SIG-M5 treated with dmso at 0.1 percent for 504 hours (cell line): ENCODE results near the gene GMEB2.
"Not testable (repeated sequence)": the region's sequence is repeated elsewhere in the genome, so short reads cannot be mapped to it uniquely, and the experiment has no call there.

Source experiments
- DNase-seq: peaks from one replicate; lab custom pipeline; 2025; ENCODE audit not compliant: unreplicated experiment; lab: John Stamatoyannopoulos, UW

The GMEB2 gene

DNA sequence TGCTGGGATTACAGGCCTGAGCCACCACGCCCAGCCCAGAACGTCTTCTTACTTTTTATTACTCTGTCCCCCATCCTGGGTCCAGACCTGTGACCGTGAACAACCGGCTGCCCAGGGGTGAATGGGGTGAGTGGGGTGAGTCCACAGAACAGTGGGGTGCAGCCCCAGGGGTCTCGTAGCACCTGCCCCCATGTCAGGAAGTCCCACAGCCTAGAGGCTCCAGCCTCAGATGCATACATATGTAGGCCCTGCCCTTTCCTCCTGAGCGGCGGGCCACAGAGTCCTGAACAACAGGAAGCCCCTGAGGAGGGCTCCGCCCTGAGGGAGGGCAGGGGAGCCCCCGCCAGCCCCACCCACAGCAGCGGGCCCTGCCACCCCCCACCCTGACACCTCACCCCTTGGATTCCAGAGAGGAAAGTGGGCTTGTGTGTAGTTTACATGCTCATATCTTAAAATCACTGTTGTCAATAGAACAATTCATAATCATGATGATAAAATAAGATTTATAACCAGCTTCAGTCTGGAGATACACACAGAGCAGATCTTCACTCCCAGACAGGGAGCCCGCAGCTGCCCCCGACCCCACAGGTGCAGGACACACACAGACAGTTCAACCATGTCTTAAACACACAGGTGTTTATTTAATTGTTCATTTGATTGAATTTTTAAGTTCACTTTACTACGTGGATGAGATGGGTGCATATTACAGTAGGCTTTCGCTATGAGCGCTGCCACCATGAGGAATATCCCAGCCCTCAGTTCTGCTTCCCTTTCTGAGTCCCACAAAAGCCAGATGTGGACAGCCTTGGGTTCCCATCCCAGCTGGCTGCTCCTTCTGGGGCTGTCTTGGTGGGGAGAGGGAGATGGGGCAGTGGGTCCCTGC lies 12.4 kb upstream of the GMEB2 start:
- no peak for DNase-seq

DNA sequence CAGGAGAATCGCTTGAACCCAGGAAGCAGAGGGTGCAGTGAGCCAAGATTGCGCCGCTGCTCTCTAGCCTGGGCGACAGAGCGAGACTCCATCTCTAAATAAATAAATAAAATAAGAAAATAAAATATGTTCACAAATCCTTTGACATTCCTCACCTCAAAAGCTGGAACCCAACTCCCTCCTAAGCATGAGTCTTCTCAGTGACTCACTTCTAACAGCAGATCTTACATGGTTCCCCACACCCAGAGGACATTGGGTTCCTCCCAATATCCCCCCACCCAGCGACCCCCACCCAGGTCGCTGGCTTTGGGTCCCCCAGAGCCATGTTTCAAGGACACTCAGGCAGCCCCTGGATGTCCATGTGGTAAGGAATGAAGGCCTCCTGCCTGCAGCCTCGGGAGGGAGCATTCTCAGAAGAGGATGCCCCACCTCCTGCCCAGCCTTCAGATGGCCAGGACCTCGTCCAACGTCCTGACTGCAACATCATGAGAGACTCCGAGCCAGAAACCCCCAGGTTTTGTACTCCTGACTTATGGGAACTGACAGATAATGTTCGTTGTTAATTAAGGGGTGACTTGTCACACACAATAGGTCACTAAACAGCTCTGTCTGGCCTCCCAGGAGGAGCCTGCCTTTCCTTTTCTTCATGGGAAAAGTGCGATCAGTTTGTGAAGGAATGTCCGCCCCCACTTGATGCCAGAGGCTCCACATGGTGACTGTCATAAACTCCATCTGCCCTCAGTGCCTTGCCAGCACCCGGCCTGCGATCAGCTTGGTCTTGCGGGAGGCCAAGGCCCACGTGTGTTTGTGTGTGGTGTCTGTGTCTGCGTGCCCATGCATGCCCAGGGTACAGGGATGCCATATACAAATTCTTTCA lies 10.1 kb upstream of the GMEB2 start:
- DNase-seq: no peak

DNA sequence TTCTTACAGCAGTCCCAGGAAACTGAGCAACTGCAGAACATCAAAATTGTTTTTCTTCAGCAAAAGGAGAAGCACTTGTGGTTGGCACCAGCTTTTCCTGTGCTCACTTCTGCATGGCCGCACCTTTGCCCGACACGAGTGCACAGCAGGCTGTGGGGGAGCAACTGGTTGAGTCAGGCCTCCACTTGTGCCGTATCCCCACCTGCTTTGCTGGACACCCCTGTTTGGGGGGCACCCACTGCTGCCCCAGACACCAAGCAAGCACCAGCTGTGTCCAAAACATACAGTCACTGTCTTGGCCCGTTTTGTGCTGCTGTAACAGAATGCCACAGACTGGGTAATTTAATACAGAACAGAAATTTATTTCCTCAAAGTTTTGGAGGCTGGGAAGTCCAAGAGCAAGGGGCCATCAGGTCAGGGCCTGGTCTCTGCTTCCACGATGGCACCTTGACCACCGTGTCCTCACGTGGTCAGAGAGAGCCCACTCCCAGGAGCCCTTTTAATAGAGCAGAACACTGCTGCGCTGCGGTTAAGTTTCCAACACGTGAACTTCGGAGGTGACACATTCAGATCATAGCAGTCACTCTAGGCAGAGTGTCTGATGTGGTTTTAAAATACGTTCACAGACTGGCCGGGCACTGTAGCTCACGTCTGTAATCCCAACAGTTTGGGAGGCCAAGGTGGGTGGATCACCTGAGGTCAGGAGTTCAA lies 8.7 kb upstream of the GMEB2 start:
- peak; percentile 32 for DNase-seq

DNA sequence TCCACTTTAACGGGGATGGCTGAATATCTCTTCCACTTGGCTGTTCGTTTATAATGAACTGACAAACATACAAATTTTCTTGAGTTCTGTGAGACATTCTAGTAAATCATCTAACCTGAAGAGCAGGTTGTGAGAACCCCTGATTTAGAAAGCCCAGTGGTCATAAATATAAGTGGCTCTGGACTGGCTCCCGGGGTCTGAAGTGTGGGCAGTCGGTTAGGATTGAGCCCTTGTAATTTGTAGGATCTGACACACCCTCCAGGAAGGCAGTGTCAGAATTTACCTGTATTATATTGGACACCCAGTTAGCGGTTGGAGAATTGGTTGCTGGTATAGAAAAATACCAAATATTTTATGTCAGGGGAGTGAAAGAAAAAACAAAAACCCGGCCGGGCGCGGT lies 6.8 kb upstream of the GMEB2 start:
- no peak for DNase-seq

DNA sequence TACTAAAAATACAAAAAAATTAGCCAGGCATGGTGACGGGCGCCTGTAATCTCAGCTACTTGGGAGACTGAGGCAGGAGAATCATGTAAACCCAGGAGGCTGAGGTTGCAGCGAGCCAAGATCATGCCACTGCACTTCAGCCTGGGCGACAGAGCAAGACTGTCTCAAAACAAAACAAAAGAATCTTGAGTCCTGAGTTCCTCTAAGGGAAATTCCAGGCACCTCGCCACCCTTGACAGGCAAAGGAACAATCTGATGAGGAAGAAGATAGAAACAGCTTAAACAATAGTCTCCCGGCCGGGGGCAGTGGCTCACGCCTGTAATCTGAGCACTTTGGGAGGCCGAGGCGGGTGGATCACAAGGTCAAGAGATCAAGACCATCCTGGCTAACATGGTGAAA lies 4.5 kb upstream of the GMEB2 start:
- not testable (repeated sequence) for DNase-seq

DNA sequence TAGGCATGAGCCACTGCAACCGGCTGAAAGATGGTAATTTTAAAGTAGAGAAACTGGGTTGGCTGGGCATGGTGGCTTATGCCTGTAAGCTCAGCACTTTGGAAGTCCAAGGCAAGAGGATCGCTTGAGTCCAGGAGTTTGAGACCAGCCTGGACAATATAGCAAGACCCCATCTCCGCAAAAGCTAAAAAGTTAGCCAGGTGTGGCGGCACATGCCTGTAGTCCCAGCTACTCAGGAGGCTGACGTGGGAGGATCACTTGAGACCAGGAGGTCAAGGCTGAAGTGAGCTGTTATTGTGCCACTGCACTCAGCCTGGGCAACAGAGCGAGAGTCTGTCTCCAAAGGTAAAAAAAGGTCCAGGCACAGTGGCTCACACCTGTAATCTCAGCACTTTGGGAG lies 4.1 kb upstream of the GMEB2 start:
- not testable (repeated sequence) for DNase-seq

DNA sequence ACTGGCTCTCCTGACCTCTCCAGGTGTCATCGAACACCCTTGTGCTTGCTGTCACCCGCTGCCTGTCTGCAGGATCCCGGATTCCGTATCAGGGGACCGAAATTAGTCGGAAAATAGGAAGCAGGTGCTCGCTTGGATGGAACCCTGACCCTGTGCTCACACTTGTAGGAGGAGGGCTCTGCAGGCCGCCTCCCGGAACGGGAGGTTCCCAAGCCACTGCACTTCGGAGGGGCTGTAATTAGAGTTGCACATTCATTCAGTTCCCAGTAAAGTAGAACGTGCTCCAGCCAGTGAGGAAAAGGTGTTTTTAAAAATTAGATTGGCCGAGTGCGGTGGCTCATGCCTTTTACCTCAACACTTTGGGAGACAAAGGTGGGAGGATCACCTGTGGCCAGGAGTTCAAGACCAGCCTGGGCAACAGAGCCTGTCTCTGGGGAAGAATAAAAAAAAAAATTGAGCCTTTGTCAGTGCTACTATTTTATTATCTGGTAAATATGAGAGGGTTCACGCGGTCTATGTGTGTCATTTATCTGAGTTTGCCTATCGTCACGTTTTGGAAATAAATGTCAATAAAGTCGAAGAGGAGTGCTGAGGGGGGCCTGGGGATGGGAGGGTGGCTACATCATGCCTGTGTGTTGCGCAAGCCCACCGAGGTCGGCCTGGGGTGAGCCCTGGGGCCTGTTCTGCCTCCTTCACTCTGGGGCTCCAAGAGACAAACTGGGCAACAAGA lies 1.5 kb upstream of the GMEB2 start:
- DNase-seq: peak; percentile 91

DNA sequence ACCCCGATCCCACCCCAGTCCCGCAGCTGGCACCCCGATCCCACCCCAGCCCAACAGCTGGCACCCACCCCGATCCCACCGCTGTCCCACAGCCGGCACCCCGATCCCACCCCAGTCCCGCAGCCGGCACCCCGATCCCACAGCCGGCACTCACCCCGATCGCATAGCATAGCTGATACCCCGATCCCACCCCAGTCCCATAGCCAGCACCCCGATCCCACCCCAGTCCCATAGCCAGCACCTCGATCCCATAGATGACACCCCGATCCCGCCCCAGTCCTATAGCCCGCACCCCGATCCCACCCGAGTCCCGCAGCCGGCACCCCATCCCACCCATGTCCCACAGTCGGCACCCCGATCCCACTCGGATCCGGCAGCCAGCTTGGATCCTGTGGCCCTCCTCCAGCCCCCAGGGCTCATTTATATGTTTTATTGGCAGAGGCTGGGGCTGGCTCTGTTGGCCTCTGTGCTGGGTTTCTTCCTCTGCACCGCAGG lies 897 bp upstream of the GMEB2 start:
- no peak for DNase-seq

DNA sequence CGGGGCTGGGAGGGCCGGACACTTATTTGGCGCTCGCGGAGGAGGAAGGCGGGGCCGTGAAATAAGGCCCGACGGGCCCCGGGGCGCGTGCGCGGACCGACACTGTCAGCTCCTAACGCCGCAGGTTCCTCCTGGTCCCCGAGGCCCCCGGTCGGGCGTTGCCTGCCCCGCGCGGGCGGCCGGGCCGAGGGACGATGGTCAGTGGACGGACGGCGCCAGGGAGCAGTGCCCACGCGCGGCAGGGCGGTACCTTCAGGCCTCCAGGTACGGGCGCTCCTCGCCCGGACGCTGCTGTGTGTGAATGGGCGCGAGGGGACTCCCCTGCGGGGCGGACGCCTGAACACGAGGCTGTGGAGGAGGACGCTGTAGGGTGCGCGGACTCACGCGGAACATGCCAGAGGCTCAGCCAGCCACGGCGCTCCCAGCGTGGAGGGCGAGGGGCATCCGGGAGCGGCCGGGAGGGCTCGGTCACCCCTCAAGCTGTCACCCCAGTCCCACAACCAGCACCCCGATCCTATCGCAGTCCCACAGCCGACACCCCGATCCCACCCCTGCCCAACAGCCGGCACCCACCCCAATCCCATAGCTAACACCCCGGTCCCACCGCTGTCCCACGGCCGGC lies 339 bp upstream of the GMEB2 start:
- peak; percentile 94 for DNase-seq

DNA sequence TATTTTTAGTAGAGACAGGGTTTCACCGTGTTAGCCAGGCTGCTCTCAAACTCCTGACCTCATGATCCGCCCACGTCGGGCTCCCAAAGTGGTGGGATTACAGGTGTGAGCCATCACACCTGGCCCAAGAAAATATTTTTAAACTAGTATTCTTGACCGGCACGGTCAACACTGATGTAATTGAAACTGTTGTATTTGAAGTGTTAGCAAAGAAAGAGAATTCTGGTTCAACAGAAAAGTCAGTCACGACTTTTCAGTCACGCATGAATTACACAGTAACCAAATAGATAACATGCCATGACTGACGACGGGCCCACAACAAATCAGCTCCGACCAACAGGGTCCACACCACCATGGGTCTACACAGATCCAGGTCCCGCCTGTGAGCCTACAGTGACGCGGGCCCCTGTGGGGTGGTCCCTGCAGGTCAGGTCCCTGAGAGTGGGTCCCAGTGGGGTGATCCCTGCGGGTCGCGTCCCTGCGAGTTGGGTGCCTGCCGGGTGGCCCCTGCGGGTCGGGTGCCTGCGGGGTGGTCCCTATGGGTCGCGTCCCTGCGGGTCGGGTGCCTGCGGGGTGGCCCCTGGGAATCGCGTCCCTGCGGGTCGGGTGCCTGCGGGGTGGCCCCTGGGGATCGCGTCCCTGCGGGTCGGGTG lies 1.0 kb downstream of the GMEB2 start:
- DNase-seq: no peak

DNA sequence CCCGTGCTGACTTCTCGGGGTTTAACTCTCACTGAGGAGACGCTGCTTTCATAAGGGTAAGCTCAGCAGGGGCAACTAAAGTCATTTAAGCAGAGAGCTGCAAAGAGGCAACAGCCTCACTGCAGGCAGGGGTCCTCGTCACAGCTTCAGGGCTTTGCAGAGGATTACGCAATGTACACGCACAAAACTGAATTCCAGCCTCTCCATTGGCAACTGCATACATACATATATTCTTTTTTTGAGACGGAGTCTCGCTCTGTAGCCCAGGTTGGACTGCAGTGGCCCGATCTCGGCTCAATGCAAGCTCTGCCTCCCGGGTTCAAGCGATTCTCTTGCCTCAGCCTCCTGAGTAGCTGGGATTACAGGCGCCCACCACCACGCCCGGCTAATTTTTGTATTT lies 2.4 kb downstream of the GMEB2 start:
- DNase-seq: peak; percentile 76

DNA sequence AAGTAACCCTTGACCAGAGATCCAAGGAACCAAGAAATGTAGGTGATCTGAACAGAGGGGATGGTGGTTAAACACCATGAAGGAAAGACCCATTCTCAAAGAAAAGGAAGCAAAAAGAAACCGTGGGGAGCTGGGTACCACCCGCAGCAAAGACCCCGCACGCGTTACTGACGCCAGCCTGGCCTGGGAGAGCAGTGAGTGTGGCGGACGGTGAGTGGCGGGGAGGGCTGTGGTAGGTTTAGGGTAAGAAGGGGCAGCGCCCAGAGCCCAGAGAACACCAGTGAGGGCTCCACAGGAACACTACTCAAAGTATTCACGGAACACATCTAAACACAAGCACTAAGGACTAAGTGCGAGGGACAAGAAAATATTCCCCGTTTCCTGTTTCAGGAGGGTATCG lies 4.2 kb downstream of the GMEB2 start:
- DNase-seq: no peak

DNA sequence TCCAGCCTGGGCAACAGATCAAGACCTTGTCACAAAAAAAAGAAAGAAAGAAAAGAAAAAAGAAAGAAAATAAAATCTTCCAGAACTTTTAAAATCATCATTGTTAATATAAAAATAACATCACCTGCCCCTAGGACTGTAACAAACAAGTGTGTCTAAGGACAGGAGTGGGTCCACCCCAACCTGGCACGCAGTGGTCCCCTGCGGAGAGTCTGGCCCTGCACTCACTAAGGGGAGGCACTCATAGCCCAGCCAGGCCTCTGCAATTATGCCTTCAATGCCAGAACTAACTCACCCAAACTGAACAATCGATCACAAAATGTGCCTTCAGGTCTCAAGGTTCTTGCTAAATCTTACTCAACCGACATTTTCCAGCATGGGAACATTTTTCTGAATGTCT lies 4.8 kb downstream of the GMEB2 start:
- no peak for DNase-seq

DNA sequence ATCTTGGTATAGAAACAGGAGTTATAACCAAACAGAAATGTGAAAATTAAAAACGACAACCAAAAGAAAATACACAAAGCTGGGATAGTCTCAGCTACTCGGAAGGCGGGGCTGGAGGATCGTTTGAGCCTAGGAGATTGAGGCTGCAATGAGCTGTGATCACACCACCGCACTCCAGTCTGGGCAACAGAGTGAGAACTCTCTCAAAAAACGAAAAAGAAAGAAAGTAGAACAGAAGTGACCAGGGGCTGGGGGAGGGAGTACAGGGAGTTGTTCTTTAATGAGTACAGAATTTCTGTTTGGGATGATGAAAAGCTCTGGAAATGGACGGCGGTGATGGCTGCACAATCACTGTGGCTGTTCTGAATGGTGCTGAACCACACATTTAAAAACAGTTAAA lies 5.9 kb downstream of the GMEB2 start:
- no peak for DNase-seq

DNA sequence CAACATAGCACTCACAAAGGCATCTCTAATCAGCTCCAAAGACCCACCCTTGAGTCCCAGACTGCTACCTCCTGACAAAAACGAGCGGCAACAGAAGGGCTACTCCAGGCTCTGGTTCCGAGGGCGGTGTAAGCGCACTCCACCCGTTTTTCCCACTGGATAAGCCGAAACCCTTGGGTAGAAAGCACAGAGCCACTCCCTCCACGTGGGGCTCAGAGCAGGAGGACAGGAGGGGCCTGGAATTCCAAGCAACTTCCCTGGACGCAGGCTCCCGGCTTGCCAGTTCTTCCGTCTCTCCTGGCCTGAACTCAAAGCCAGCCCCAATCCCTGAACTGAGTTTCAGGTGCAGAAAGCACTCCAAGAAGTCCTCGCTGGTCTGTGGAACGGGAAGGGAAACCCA lies 7.4 kb downstream of the GMEB2 start:
- no peak for DNase-seq

DNA sequence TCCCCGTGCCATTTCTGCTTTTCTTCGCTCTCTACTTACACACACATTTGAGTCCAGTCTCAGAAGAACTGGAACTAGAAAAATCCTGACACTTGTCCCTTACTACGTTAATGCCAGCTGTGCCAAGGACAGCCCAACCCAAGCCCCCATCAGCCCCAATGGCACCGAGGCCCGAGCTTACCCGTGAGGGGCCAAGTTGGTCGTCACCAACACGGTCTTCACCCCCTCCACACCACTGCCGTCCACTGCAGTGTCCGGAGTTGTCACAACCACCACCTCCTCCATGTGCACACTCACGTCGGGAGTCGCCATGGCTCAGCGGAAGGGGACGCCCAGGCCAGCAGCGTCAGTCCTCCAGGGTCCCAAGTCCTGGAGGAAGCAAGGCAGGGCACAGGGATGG lies 7.8 kb downstream of the GMEB2 start:
- no peak for DNase-seq

DNA sequence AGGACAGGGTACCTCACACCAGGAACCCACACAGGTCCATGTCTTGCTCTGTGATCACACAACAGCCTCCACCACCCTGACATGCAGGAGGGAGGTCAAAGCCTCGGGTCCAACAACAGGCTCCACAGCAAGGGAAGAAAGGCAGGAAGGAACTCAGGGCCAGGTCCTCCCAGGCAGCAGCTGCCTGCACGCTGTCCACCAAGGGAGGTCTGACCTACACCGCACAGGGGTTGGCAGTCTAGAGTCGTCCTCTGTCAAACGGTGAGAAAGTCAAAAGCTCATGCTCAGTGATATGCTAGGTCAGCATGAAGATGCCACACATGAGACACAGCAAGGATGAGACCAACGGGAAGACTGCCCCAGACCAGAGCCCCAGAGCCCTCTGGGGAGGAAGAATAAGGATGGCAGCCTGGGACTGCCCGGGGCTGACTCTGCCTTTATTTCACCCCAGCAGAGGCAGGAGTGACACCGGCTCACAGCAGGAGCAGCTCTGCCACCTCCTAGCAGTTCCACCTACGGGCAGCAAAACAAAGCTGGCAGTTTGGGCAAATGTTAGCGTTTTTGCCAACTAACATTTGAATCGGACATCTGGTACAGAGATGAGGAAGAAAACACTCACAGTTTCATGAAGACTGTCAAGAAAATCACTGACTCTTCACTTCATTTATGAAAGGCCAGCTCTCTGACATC lies 8.5 kb downstream of the GMEB2 start:
- no peak for DNase-seq

DNA sequence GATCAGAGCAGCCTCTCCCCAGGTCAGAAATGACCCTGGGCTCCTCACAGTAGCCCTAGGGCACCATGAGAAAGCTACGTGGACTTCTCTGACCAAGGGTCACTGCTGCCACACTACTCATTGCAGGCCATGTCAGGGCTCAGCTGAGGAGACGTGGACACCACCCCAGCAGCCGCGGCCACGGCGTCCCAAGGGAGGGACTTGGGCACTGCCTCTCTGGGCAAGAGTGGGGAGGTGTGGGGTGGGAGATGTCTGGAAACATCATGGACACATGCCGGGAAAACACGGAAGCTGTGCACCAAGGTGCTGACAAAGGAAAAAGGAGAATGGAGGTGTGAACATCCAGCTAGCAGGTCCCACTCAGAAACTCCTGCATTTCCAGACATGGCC lies 9.0 kb downstream of the GMEB2 start:
- no peak for DNase-seq
